ENCODE data around the gene HIF3A.

Gene HIF3A

DNA sequence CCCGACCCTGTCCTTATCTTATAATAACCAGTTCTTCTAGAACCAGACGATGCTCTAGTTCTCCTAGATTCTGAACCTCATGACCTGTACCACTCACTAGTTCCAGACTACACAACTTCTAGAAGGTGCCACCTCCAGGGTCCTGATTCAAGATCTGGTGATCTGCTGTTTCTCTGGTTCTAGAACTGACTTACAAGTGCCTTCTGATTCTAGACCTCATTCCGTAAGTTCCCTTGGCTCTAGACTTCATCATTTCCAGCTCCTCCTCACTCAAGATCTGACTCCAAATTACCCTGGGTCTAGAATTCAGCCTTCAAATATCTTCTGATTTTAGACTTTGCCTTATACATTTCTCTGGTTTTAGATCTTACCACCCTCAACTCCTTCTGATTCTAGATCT is 45.1 kb downstream of the HIF3A start:
- 0 out of 2 replicates have a peak, but pooled peaks cover 1% of the 10 kb centered on the region for H3K27me3 ChIP-seq (replicated peaks; ENCODE audit: control insufficient read depth, insufficient read depth, low read length)
- no peak for DNase-seq (ENCODE audit: extremely low read depth, insufficient read length)
- TF ChIP-seq, protein P1, sequence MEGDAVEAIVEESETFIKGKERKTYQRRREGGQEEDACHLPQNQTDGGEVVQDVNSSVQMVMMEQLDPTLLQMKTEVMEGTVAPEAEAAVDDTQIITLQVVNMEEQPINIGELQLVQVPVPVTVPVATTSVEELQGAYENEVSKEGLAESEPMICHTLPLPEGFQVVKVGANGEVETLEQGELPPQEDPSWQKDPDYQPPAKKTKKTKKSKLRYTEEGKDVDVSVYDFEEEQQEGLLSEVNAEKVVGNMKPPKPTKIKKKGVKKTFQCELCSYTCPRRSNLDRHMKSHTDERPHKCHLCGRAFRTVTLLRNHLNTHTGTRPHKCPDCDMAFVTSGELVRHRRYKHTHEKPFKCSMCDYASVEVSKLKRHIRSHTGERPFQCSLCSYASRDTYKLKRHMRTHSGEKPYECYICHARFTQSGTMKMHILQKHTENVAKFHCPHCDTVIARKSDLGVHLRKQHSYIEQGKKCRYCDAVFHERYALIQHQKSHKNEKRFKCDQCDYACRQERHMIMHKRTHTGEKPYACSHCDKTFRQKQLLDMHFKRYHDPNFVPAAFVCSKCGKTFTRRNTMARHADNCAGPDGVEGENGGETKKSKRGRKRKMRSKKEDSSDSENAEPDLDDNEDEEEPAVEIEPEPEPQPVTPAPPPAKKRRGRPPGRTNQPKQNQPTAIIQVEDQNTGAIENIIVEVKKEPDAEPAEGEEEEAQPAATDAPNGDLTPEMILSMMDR (IDR thresholded peaks at IDR 0.05; ENCODE audit: insufficient read depth, low read length, poor library complexity, severe bottlenecking), result no peak
- H3K36me3 ChIP-seq (ENCODE audit: control insufficient read depth, insufficient read depth, low read length), result no peaks in the 10 kb centered on the region
- no peak overlapping the region for H3K4me3 ChIP-seq (replicated peaks; ENCODE audit: low read depth, low read length)

- DNase-seq (ENCODE audit: extremely low read depth, insufficient read length), result no peak
- Histone ChIP-seq H3K4me3 (replicated peaks; ENCODE audit: low read depth, low read length) (no peak overlapping the region), H3K36me3 (ENCODE audit: control insufficient read depth, insufficient read depth, low read length) (no peaks in the 10 kb centered on the region), H3K27me3 (replicated peaks; ENCODE audit: control insufficient read depth, insufficient read depth, low read length) (no peaks in the 10 kb centered on the region)
- TF ChIP-seq, protein P1 (IDR thresholded peaks at IDR 0.05; ENCODE audit: insufficient read depth, low read length, poor library complexity, severe bottlenecking), result no peak
Measured at GRCh38 chr19:46344363-46344762, 47.5 kb downstream of the HIF3A start.

GRCh38 chr19:46345157-46345556 is 48.3 kb downstream of the HIF3A start:
- Histone ChIP-seq H3K4me3 (replicated peaks; ENCODE audit: low read depth, low read length) (no peak overlapping the region), H3K27me3 (replicated peaks; ENCODE audit: control insufficient read depth, insufficient read depth, low read length) (no peaks in the 10 kb centered on the region), H3K36me3 (ENCODE audit: control insufficient read depth, insufficient read depth, low read length) (no peaks in the 10 kb centered on the region)
- TF ChIP-seq, protein P1 (IDR thresholded peaks at IDR 0.05; ENCODE audit: insufficient read depth, low read length, poor library complexity, severe bottlenecking), result no peak
- no peak for DNase-seq (ENCODE audit: extremely low read depth, insufficient read length)

DNA sequence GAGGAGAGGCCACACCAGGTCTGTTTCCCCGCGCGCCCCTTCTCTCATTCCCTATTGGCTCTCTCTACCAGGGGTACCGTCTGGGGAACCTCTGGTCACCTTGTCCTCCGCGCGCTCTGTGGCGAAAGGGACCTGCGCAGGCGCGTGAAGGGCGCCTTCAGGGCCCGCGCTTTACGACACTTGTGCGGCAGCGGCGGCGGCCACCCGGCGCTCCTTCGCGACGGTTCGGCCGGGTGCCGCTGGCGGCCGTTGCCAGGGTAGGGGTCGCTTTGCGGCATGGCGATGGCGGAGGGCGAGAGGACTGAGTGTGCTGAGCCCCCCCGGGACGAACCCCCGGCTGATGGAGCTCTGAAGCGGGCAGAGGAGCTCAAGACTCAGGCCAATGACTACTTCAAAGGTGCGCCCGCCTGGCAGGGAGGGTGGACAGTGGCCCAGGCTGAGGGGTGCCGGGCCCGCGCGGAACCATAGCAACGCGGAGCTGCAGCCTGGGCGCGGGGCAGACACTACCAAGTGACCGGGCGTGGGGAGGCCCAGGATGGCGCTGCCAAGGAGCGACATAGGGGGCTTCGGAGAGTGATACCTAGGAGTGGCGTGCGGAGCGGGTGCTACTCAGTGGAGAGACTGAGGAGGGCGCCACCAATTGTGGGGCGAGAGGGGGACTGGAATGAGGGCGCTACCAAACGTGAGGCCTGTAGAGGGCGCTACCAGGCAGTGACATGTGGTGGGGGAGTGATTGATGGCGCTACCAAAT is 50.2 kb downstream of the HIF3A start, which contains the start of gene PPP5C:
PPP5C (plus strand) TSS at position 267 of the 751 bp plus-strand sequence; CDS start at position 277, 10 bp downstream.
- TF ChIP-seq, protein P1 (IDR thresholded peaks at IDR 0.05; ENCODE audit: insufficient read depth, low read length, poor library complexity, severe bottlenecking), result peak; percentile 99
- H3K4me3 ChIP-seq (replicated peaks; ENCODE audit: low read depth, low read length), result peak within 1 kb of the TSS; percentile 96
- H3K27me3 ChIP-seq (replicated peaks; ENCODE audit: control insufficient read depth, insufficient read depth, low read length), result no peaks in the 10 kb centered on the region
- peak; percentile 96 for DNase-seq (ENCODE audit: extremely low read depth, insufficient read length)
- H3K36me3 ChIP-seq (ENCODE audit: control insufficient read depth, insufficient read depth, low read length), result peaks cover 1% of the 10 kb centered on the region; the same call in 1 of the 2 replicates

DNA sequence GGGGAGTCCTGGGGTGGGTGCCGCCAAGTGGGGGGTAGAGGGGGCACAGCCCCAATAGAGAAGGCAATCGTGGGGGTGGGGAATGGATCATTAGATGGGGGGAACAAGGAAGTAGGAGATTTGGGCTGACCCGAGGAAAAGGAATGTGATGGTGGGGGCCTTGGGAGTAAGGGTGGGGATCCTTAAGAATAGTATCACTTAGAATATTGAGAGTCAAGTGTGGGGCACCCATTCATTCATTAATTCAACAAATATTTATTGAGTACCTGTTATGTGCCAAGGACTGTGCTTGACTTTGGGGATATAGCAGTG is 50.7 kb downstream of the HIF3A start:
- no peaks in the 10 kb centered on the region for H3K27me3 ChIP-seq (replicated peaks; ENCODE audit: control insufficient read depth, insufficient read depth, low read length)
- peak overlapping the region; percentile 96 for H3K4me3 ChIP-seq (replicated peaks; ENCODE audit: low read depth, low read length)
- H3K36me3 ChIP-seq (ENCODE audit: control insufficient read depth, insufficient read depth, low read length), result peaks cover 3% of the 10 kb centered on the region
- TF ChIP-seq, protein P1 (IDR thresholded peaks at IDR 0.05; ENCODE audit: insufficient read depth, low read length, poor library complexity, severe bottlenecking), result no peak
- no peak for DNase-seq (ENCODE audit: extremely low read depth, insufficient read length)

Measured in GM06990 (cell line).